GM12864 (cell line): ENCODE data around the gene SHISA5.

Experiments
- DNase-seq: peaks from one replicate; pipeline ENCODE4 v3.0.0-alpha.2; 2011; ENCODE audit warnings: low read depth
- H3K4me3 ChIP-seq: 2 replicates; pipeline ENCODE4 v1.5.1; 2011; ENCODE audit warnings: mild to moderate bottlenecking, low read depth, low read length, control low read depth
- CTCF ChIP-seq: IDR thresholded peaks from 2 replicates; pipeline ENCODE4 v1.5.1; 2011; ENCODE audit warnings: low read depth, mild to moderate bottlenecking, moderate library complexity, low read length, control low read depth, inconsistent platforms; ENCODE audit errors: missing control alignments

The SHISA5 gene

GRCh38 chr3:48459773-48460516 lies 44.0 kb downstream of the SHISA5 start:
- H3K4me3 ChIP-seq, result no peak overlapping the region
- no peak for DNase-seq
- TF ChIP-seq CTCF, result no peak

- no peak for TF ChIP-seq CTCF
- H3K4me3 ChIP-seq, result no peak overlapping the region
- no peak for DNase-seq
These were observed 44.6 kb downstream of the SHISA5 start for GRCh38 chr3:48459331-48459730.

GRCh38 chr3:48456456-48456855 lies 47.5 kb downstream of the SHISA5 start:
- TF ChIP-seq CTCF, result no peak
- no peak for DNase-seq
- no peak overlapping the region for H3K4me3 ChIP-seq

GRCh38 chr3:48451270-48451669 lies 52.7 kb downstream of the SHISA5 start:
- TF ChIP-seq CTCF, result no peak
- DNase-seq, result no peak
- H3K4me3 ChIP-seq, result no peak overlapping the region

- no peak for DNase-seq
These were observed 57.4 kb downstream of the SHISA5 start, which contains the start of gene ATRIP for GRCh38 chr3:48446425-48447193. Gene ATRIP (plus strand): TSS chr3:48446737. CDS start chr3:48446846, 109 bp downstream.

GRCh38 chr3:48446043-48446424 lies 57.9 kb downstream of the SHISA5 start:
- no peak for DNase-seq
- peak overlapping the region; percentile 87 for H3K4me3 ChIP-seq
- no peak for TF ChIP-seq CTCF

More at GRCh38 chr3:48446425-48447193, 57.4 kb downstream of the SHISA5 start, which contains the start of gene ATRIP:
- no peak for TF ChIP-seq CTCF
- peak within 1 kb of the TSS; percentile 87 for H3K4me3 ChIP-seq
